Stimulated activated CD8-positive, alpha-beta memory T cell treated with anti-CD3 and anti-CD28 coated beads, Interleukin-7, amount 100 ng/mL, for 4 hours (primary cell): ENCODE data around the gene PIK3AP1.

Source experiments
- DNase-seq, 2 donors: peaks; one replicate each; pipeline ENCODE4 v3.0.0-alpha.2; 2020; ENCODE audit warnings: low read depth in 2 of 2

The PIK3AP1 gene

GRCh38 chr10:96609510-96609909 is 110.8 kb downstream of the PIK3AP1 start:
- no peak for DNase-seq

GRCh38 chr10:96608805-96609204 is 111.5 kb downstream of the PIK3AP1 start:
- no peak for DNase-seq

GRCh38 chr10:96608262-96608661 is 112.1 kb downstream of the PIK3AP1 start:
- DNase-seq: no peak

- DNase-seq: no peak
Measured at GRCh38 chr10:96606946-96607345, 113.4 kb downstream of the PIK3AP1 start.

GRCh38 chr10:96606216-96606615 is 114.1 kb downstream of the PIK3AP1 start:
- no peak for DNase-seq

- DNase-seq: no peak
Measured at GRCh38 chr10:96600337-96600736, 120.0 kb downstream of the PIK3AP1 start.

GRCh38 chr10:96598846-96599245 is 121.5 kb downstream of the PIK3AP1 start:
- DNase-seq: no peak

GRCh38 chr10:96596422-96597407 is 123.6 kb downstream of the PIK3AP1 start:
- no peak for DNase-seq

GRCh38 chr10:96595741-96596140 is 124.6 kb downstream of the PIK3AP1 start:
- DNase-seq: no peak

GRCh38 chr10:96591946-96592345 is 128.4 kb downstream of the PIK3AP1 start:
- DNase-seq: no peak

- DNase-seq: no peak
Measured at GRCh38 chr10:96588616-96589419, 131.5 kb downstream of the PIK3AP1 start.

- DNase-seq: no peak
Measured at GRCh38 chr10:96588060-96588554, 132.2 kb downstream of the PIK3AP1 start.

- peak in 1 of 2 donors; percentile 35 for DNase-seq
Measured at GRCh38 chr10:96587264-96588059, 132.9 kb downstream of the PIK3AP1 start.

- peak; percentile 85 to 95 for DNase-seq
Measured at GRCh38 chr10:96586419-96587263, 133.7 kb downstream of the PIK3AP1 start, which contains the start of gene TM9SF3. Gene TM9SF3, minus strand, starts transcription at chr10:96587012. Its CDS starts 177 bp downstream, at chr10:96586835.

GRCh38 chr10:96585736-96586418 is 134.4 kb downstream of the PIK3AP1 start:
- DNase-seq: no peak

- no peak for DNase-seq
Measured at GRCh38 chr10:96584474-96584873, 135.8 kb downstream of the PIK3AP1 start.

GRCh38 chr10:96584035-96584434 is 136.3 kb downstream of the PIK3AP1 start:
- no peak for DNase-seq

GRCh38 chr10:96579133-96579532 is 141.2 kb downstream of the PIK3AP1 start:
- no peak for DNase-seq

- no peak for DNase-seq
Measured at GRCh38 chr10:96578633-96579032, 141.7 kb downstream of the PIK3AP1 start.

- no peak for DNase-seq
Measured at GRCh38 chr10:96578022-96578421, 142.3 kb downstream of the PIK3AP1 start.
